Superior temporal gyrus (tissue), 1 donor: Measurements from ENCODE around the gene CMAS.
"Not testable (repeated sequence)": the region's sequence is repeated elsewhere in the genome, so short reads cannot be mapped to it uniquely, and the experiment has no call there.

ENCODE experiments used
- DNase-seq: peaks from one replicate; pipeline ENCODE4 v3.0.0-alpha.2; 2016; ENCODE audit errors: extremely low spot score

Gene CMAS

GRCh38 chr12:22047494-22047893 lies 1.5 kb downstream of the CMAS start:
- peak; percentile 15 for DNase-seq

GRCh38 chr12:22048351-22049041 lies 2.5 kb downstream of the CMAS start:
- DNase-seq = no peak

- DNase-seq = no peak
These were observed 4.1 kb downstream of the CMAS start for GRCh38 chr12:22050078-22050477.

- peak; percentile 10 for DNase-seq
These were observed 5.2 kb downstream of the CMAS start for GRCh38 chr12:22051114-22051698.

- not testable (repeated sequence) for DNase-seq
These were observed 7.0 kb downstream of the CMAS start for GRCh38 chr12:22052994-22053393.

GRCh38 chr12:22054155-22054554 lies 8.1 kb downstream of the CMAS start:
- peak; percentile 13 for DNase-seq

GRCh38 chr12:22056607-22057006 lies 10.6 kb downstream of the CMAS start:
- DNase-seq = no peak

- DNase-seq = peak; percentile 6
These were observed 14.1 kb downstream of the CMAS start for GRCh38 chr12:22059976-22060647.

GRCh38 chr12:22064968-22065367 lies 18.9 kb downstream of the CMAS start:
- no peak for DNase-seq

GRCh38 chr12:22066310-22066709 lies 20.3 kb downstream of the CMAS start:
- DNase-seq = no peak

- DNase-seq = no peak
These were observed 23.8 kb downstream of the CMAS start for GRCh38 chr12:22069851-22070250.

- no peak for DNase-seq
These were observed 36.2 kb downstream of the CMAS start for GRCh38 chr12:22082190-22082701.

GRCh38 chr12:22083167-22083566 lies 37.1 kb downstream of the CMAS start:
- peak; percentile 88 for DNase-seq

- DNase-seq = no peak
These were observed 38.8 kb downstream of the CMAS start for GRCh38 chr12:22084852-22085251.

- no peak for DNase-seq
These were observed 42.9 kb downstream of the CMAS start for GRCh38 chr12:22088886-22089285.

GRCh38 chr12:22089486-22089885 lies 43.5 kb downstream of the CMAS start:
- no peak for DNase-seq

- not testable (repeated sequence) for DNase-seq
These were observed 53.0 kb downstream of the CMAS start for GRCh38 chr12:22099062-22099461.

- peak; percentile 54 for DNase-seq
These were observed 55.1 kb downstream of the CMAS start for GRCh38 chr12:22100958-22101748.

GRCh38 chr12:22101749-22102243 lies 55.8 kb downstream of the CMAS start:
- peak; percentile 76 for DNase-seq

GRCh38 chr12:22103418-22103817 lies 57.4 kb downstream of the CMAS start:
- DNase-seq = no peak

GRCh38 chr12:22105542-22105941 lies 59.5 kb downstream of the CMAS start:
- no peak for DNase-seq

- no peak for DNase-seq
These were observed 64.2 kb downstream of the CMAS start for GRCh38 chr12:22110176-22110575.
